Measurements from ENCODE around the gene MYOZ1.

DNA sequence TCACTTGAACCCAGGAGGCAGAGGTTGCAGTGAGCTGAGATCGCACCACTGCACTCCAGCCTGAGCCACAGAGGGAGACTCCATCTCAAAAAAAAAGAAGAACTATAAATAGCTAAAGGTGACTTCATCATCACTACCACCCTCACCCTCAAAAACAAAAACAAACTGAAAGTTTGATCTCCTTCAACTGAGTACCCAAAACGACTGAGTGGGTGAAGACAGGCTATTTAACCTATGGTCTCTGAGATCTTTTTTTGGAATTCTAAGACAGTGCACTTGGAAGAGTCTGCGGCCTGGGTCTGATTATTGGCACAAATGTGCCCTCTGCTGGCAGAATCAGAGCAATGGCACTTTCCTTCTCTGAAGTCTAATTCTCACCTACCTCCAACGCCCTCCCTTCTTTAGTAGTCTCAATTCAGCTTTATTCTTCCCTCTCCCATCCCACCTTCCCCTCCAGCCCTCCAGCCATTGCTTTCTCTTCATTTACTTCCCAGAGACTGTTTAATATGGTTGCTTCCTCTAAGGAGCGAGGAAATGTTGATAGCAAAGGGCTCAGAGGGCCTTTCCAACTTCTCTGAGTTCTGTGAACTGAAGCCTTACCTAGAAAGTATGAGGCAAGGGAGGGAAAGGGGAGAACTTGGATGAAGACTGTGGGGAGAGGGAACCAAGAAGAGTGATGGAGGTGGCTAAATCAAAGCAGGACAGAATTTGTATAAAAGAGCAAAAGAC is 2.9 kb upstream of the MYOZ1 start:
- TF ChIP-seq EZH2 (IDR thresholded peaks at IDR 0.05; ENCODE audit: low read length), result no peak
- TF ChIP-seq, protein P1, sequence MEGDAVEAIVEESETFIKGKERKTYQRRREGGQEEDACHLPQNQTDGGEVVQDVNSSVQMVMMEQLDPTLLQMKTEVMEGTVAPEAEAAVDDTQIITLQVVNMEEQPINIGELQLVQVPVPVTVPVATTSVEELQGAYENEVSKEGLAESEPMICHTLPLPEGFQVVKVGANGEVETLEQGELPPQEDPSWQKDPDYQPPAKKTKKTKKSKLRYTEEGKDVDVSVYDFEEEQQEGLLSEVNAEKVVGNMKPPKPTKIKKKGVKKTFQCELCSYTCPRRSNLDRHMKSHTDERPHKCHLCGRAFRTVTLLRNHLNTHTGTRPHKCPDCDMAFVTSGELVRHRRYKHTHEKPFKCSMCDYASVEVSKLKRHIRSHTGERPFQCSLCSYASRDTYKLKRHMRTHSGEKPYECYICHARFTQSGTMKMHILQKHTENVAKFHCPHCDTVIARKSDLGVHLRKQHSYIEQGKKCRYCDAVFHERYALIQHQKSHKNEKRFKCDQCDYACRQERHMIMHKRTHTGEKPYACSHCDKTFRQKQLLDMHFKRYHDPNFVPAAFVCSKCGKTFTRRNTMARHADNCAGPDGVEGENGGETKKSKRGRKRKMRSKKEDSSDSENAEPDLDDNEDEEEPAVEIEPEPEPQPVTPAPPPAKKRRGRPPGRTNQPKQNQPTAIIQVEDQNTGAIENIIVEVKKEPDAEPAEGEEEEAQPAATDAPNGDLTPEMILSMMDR (optimal IDR thresholded peaks at IDR 0.05 in 1 of 3, IDR thresholded peaks at IDR 0.05 in 1 of 3, conservative IDR thresholded peaks at IDR 0.05 in 1 of 3; ENCODE audit: extremely low read depth in 1 of 3, insufficient read depth in 2 of 3, low read length in 3 of 3), result peak; percentile 76 to 87 (median 85)
